Sigmoid colon (tissue), 4 donors: ENCODE results near the gene MYO15B.

Experiments
- CTCF ChIP-seq, 4 experiments: fragments of 450-650 bp in 3 of 4; fragments of 200-600 bp in 1 of 4; IDR thresholded peaks; one replicate each; pipeline ENCODE4 v1.5.1; 2016 to 2019; ENCODE audit warnings: antibody characterized with exemption in 4 of 4, mild to moderate bottlenecking in 3 of 4, moderate library complexity in 2 of 4
- EP300 ChIP-seq, 4 donors: sonication (generic); formaldehyde crosslinking; IDR thresholded peaks; one replicate each; pipeline ENCODE4 v1.6.1; 2017; ENCODE audit warnings: antibody characterized with exemption in 4 of 4
- POLR2A ChIP-seq, 2 donors: fragments of 450-650 bp; IDR thresholded peaks; one replicate each; pipeline ENCODE4 v1.6.1; 2016; ENCODE audit warnings: antibody characterized with exemption in 2 of 2, mild to moderate bottlenecking in 2 of 2, moderate library complexity in 2 of 2
- POLR2AphosphoS5 ChIP-seq, 4 donors: sonication (generic); formaldehyde crosslinking; IDR thresholded peaks; one replicate each; pipeline ENCODE4 v1.6.1; 2017; ENCODE audit warnings: antibody characterized with exemption in 4 of 4

GRCh38 chr17:75558666-75559530, 28.7 kb upstream of the MYO15B start:
- TF ChIP-seq CTCF (IDR thresholded peaks at IDR 0.05) (no peak), POLR2A (IDR thresholded peaks at IDR 0.05) (no peak), EP300 (IDR thresholded peaks at IDR 0.05) (no peak), POLR2AphosphoS5 (IDR thresholded peaks at IDR 0.05) (no peak)
